Measurements from ENCODE around the gene SSRP1.
"Not testable (repeated sequence)": the region's sequence is repeated elsewhere in the genome, so short reads cannot be mapped to it uniquely, and the experiment has no call there.

- TF ChIP-seq CTCF (conservative IDR thresholded peaks at IDR 0.05); EZH2 (IDR thresholded peaks at IDR 0.05; ENCODE audit: low read depth): not testable (repeated sequence)
Measured at GRCh38 chr11:57281546-57281945, 54.1 kb downstream of the SSRP1 start.
